B cell (primary cell): ENCODE results near the gene CREB3L1.

Experiments used
- EZH2 ChIP-seq: IDR thresholded peaks from 2 replicates; pipeline ENCODE4 v1.6.1; 2012; ENCODE audit warnings: borderline replicate concordance, low read depth, mild to moderate bottlenecking, moderate library complexity, low read length; ENCODE audit not compliant: insufficient read depth, poor library complexity, severe bottlenecking
- TF ChIP-seq, protein P1 (sequence below): fragments of 200-600 bp; IDR thresholded peaks from one replicate; pipeline ENCODE4 v1.8.0; 2022; ENCODE audit warnings: antibody characterized with exemption, mild to moderate bottlenecking

DNA sequence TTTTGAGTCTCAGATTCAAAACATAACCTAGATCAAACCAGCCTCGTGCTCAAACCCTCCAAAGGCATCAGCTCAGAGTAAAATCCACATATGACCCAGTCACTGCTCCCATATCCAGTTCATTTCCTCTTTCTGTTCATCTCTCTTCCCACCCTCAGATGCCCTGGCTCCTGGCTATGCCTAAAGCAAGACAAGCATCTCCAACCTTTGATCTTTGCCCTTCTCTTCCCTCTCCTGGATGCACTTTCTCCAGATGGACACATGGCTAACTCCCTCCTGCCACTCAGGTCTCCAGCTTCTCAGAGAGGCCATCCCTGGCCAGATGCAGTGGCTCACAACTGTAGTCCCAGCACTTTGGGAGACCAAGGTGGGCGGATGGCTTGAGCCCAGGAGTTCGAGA is 14.3 kb upstream of the CREB3L1 start:
- TF ChIP-seq, protein P1, sequence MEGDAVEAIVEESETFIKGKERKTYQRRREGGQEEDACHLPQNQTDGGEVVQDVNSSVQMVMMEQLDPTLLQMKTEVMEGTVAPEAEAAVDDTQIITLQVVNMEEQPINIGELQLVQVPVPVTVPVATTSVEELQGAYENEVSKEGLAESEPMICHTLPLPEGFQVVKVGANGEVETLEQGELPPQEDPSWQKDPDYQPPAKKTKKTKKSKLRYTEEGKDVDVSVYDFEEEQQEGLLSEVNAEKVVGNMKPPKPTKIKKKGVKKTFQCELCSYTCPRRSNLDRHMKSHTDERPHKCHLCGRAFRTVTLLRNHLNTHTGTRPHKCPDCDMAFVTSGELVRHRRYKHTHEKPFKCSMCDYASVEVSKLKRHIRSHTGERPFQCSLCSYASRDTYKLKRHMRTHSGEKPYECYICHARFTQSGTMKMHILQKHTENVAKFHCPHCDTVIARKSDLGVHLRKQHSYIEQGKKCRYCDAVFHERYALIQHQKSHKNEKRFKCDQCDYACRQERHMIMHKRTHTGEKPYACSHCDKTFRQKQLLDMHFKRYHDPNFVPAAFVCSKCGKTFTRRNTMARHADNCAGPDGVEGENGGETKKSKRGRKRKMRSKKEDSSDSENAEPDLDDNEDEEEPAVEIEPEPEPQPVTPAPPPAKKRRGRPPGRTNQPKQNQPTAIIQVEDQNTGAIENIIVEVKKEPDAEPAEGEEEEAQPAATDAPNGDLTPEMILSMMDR = no peak
- no peak for TF ChIP-seq EZH2
